Cardiac muscle cell (in vitro differentiated cells and primary cell): ENCODE results near the gene PHF21B. TPM values are rescaled to one million over a fixed set of nuclear protein-coding genes. Genes with fewer than 3 reads are reported as not detected.

ENCODE experiments used
- DNase-seq, 2 donors: peaks; one replicate each; pipeline versions ENCODE4 v3.0.0 to v3.0.0-alpha.2; 2010 to 2017; ENCODE audit warnings: low read depth in 1 of 2, low spot score in 1 of 2
- H3K27ac ChIP-seq: fragments of 200-600 bp; sonication (generic); 2 replicates; pipeline ENCODE4 v1.5.1; 2016
- H3K27me3 ChIP-seq: fragments of 200-600 bp; sonication (generic); 2 replicates; pipeline ENCODE4 v1.6.0; 2016; ENCODE audit warnings: control low read depth
- H3K36me3 ChIP-seq: fragments of 200-600 bp; sonication (generic); 2 replicates; pipeline ENCODE4 v1.5.1; 2016; ENCODE audit warnings: control low read depth
- H3K4me1 ChIP-seq: fragments of 200-600 bp; sonication (generic); 2 replicates; pipeline ENCODE4 v1.8.1; 2017; ENCODE audit warnings: low read depth, mild to moderate bottlenecking, mixed run types
- H3K4me3 ChIP-seq: fragments of 200-600 bp; sonication (generic); 2 replicates; pipeline ENCODE4 v1.5.1; 2016; ENCODE audit warnings: mild to moderate bottlenecking
- H3K9me3 ChIP-seq: fragments of 200-600 bp; sonication (generic); 2 replicates; pipeline ENCODE4 v1.5.1; 2017; ENCODE audit warnings: low read depth, mild to moderate bottlenecking, control low read depth
- polyA plus RNA-seq: library from polyadenylated mRNA; unstranded; fragments of >200 nt; fragmentation: Nextera tagmentation; extraction: Ambion mirVana; gene quantifications from 2 replicates; pipeline ENCODE4 v1.2.1, GENCODE V29; 2016
- total RNA-seq: library from RNA; depleted of rRNA; stranded (reverse); fragments of >200 nt; gene quantifications from 2 replicates; pipeline ENCODE4 v1.2.3, GENCODE V29; 2016
- TF ChIP-seq, protein P1 (sequence below): IDR thresholded peaks from 2 replicates; pipeline ENCODE4 v1.5.1; 2012; ENCODE audit warnings: low read depth, mild to moderate bottlenecking, low read length

The PHF21B gene
- total and polyA plus RNA-seq, 2 experiments from 2014 or later = 3.0 to 7.2 TPM

DNA sequence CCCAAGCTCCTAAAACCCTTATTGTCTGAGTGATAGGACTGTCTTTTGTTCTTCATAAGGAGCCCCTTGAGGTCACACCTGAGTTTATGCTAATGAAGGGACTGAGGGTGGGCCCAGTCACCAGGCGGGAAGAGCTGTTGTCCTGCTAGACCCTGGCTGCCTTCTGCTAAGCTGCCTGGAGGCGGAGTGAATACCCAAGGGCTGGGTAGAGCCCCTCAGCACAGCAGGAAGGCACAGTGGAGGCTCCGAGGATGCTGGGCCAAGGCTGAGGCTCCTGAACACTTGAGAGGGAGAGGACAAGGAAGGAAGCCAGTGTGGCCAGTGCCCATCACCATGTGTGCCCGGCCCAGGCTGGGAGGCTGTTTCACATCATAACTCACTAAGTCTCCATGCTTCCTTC is 4.8 kb upstream of the PHF21B start:
- no peak overlapping the region for H3K27ac ChIP-seq
- no peak overlapping the region for H3K4me3 ChIP-seq
- TF ChIP-seq, protein P1, sequence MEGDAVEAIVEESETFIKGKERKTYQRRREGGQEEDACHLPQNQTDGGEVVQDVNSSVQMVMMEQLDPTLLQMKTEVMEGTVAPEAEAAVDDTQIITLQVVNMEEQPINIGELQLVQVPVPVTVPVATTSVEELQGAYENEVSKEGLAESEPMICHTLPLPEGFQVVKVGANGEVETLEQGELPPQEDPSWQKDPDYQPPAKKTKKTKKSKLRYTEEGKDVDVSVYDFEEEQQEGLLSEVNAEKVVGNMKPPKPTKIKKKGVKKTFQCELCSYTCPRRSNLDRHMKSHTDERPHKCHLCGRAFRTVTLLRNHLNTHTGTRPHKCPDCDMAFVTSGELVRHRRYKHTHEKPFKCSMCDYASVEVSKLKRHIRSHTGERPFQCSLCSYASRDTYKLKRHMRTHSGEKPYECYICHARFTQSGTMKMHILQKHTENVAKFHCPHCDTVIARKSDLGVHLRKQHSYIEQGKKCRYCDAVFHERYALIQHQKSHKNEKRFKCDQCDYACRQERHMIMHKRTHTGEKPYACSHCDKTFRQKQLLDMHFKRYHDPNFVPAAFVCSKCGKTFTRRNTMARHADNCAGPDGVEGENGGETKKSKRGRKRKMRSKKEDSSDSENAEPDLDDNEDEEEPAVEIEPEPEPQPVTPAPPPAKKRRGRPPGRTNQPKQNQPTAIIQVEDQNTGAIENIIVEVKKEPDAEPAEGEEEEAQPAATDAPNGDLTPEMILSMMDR = no peak
- no peaks in the 10 kb centered on the region for H3K4me1 ChIP-seq
- DNase-seq = no peak
- H3K9me3 ChIP-seq = no peaks in the 10 kb centered on the region
- H3K36me3 ChIP-seq = no peaks in the 10 kb centered on the region
- H3K27me3 ChIP-seq = no peaks in the 10 kb centered on the region

DNA sequence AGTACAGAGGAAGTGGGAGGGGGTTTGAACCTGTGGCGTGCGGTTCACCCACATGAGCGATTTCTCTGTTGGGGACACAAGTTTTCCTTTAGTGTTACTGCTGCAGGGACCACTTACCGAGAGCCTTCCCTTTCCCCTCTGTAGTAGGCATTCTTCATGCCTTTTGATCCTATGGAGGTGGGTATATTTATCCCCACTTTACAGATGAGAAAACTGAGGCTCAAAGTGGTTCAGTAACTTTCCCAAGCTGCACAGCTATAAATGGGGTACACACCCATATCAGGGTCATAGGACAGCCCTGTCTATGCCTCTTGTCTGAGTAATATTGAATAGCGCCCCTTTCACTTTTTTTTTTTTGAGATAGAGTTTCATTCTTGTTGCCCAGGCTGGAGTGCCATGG is 3.3 kb upstream of the PHF21B start:
- H3K27me3 ChIP-seq = no peaks in the 10 kb centered on the region
- no peak overlapping the region for H3K4me3 ChIP-seq
- TF ChIP-seq, protein P1 = no peak

DNA sequence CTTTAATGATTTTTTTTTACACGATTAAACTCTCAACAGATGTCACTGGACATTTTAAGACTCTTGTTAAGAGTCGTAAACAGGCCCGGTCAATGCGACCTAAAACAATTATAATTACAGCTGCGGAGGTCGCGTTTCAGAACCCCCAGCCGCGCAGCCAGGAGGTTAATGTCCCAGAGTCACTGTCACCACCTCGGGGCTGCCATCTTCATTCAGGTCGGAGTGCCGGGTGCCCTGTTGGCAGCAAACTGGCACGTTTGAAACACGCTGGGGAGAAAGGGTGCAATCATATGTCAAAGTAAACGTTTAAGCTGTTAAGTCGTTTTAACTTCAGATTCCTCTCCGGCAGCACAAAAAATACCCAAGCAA is 711 bp upstream of the PHF21B start:
- no peaks in the 10 kb centered on the region for H3K36me3 ChIP-seq
- DNase-seq = no peak
- no peaks in the 10 kb centered on the region for H3K27me3 ChIP-seq
- TF ChIP-seq, protein P1 = no peak
- no peaks in the 10 kb centered on the region for H3K9me3 ChIP-seq
- peaks cover 6% of the 10 kb centered on the region for H3K4me1 ChIP-seq
- peak overlapping the region; percentile 47 for H3K4me3 ChIP-seq
- peak overlapping the region; percentile 80 for H3K27ac ChIP-seq

More for the DNA sequence above, 3.3 kb upstream of the PHF21B start:
- H3K4me1 ChIP-seq = no peaks in the 10 kb centered on the region
- no peak for DNase-seq
- H3K36me3 ChIP-seq = no peaks in the 10 kb centered on the region
- no peak overlapping the region for H3K27ac ChIP-seq
- no peaks in the 10 kb centered on the region for H3K9me3 ChIP-seq

DNA sequence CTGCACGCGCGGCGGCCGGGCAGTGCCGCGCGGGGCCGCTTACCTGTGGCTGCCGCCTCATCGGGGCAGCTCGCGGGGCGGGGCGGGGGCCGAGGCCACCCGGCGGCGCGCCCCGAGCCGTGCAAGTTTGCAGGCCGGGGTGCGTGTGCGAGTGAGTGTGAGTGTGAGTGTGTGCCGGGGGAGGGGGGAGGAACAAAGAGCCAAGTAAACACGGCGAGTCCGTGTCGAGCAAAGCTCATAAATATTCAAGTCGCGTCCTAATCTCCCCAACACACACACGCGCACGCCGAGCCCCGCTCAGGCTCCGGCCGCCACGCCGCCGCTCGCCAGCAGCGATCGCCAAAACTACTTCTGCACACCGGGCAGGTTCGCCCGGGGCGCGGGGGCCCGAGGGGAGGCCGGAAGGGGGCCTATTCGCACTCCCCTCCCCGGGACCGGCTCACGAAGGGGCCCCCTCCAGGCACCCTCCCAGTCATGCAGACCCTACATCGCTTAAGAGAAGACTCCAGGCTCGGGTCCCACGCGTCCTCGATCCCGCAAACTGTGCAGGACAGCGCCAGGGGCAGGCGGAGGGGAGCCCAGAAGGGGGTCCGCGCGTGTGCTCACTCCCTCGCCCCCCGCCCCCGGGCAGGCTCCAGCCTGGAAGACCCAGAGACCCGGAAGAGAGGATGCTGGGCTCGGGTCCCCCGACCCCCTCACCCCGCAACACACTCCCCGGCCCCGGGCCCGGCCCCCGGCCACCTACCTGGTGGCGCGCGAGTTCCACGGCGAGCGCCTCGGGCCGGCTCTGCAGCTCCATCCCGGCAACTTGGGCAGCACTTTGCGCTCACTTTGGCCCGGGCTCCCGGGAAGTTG is 827 bp downstream of the PHF21B start:
- Histone ChIP-seq H3K36me3 (no peaks in the 10 kb centered on the region), H3K9me3 (no peaks in the 10 kb centered on the region), H3K4me3 (peak overlapping the region; percentile 60), H3K27ac (no peak overlapping the region), H3K4me1 (peaks cover 16% of the 10 kb centered on the region), H3K27me3 (no peaks in the 10 kb centered on the region)
- peak; percentile 14 to 48 for DNase-seq
- TF ChIP-seq, protein P1 = no peak

DNA sequence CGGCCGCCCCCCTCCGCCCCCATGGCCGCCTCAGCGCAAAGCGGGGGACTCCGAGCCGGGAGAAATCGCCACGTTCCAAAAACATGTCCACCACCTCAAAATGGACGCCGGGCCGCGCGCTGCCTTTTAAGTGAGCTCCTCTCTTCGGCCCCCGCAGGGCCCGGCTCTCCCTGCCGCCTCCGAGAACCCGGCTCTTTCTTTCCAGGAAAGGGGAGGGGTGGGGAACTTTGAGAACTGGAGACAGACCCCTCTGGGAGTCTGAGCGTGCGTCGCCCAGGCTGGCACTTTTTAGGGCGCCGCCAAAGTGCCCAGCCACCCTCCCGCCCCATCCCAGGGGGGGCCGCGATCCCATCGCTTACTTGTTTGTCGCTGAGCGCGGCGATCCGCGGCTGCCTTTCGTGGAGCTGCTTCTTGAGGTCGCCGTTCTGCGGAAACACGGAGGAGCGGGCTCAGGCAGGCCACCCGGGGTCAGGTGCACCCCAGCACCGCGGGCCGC is 1.6 kb downstream of the PHF21B start:
- no peaks in the 10 kb centered on the region for H3K36me3 ChIP-seq
- H3K4me1 ChIP-seq = peaks cover 16% of the 10 kb centered on the region
- H3K9me3 ChIP-seq = no peaks in the 10 kb centered on the region
- TF ChIP-seq, protein P1 = no peak
- H3K27ac ChIP-seq = no peak overlapping the region
- H3K27me3 ChIP-seq = no peaks in the 10 kb centered on the region
- DNase-seq = peak; percentile 12 to 50
- peak overlapping the region; percentile 60 for H3K4me3 ChIP-seq
